NT2/D1 (cell line): ENCODE results near the gene EHD3.

Source experiments
- SUZ12 ChIP-seq: IDR thresholded peaks from 2 replicates; pipeline ENCODE4 v1.6.1; 2011; ENCODE audit not compliant: insufficient read length, insufficient read depth; ENCODE audit errors: extremely low read depth
- YY1 ChIP-seq: IDR thresholded peaks from 2 replicates; pipeline ENCODE4 v1.6.1; 2011; ENCODE audit not compliant: insufficient read length, insufficient read depth
- ZNF274 ChIP-seq: IDR thresholded peaks from 2 replicates; pipeline ENCODE4 v1.6.1; 2011; ENCODE audit warnings: mild to moderate bottlenecking, low read depth, low read length

DNA sequence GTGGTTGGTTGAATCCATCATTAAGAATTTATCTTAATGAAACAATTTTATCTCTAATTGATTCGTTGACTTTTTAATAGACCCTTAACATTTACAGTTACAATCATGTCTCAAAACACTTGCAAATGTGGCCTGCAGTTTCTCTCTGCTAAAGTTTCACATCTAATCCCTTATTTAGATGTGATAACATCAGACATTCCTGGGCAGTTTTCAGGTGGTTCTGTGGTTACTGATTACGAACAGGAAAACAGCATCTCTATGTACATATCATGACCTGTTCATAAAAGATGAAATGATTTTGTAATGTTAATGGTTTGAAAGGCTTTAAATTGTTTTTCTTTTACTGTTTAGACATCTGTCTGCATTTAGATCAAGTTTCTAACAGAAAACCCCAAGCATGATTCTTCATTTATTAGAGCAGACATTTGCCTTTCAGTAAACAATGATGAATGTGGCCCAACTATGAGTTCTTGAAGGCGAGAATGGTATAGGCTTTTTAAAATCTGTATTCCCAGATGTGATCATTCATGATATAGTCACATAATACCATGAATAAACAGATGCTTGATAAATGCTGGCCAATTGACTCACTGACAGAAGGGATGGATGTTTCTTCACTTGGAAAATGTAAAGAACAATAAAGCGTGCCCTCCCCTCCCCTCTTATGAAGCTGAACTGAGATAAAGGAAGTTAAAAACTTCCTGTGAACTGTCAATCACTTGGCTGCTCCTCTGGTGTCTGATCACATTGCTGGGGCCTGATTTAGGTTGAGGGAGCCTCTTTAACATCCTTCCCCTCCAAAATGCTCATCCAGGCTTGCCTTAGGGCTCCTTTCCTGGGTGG is 20.1 kb upstream of the EHD3 start:
- TF ChIP-seq ZNF274 (no peak), YY1 (no peak), SUZ12 (no peak)
